Lower leg skin (tissue), 4 donors: ENCODE results near the gene PGAP3. TPM values are rescaled to one million over a fixed set of nuclear protein-coding genes. Genes with fewer than 3 reads are reported as not detected.

Experiments used
- DNase-seq, 2 donors: peaks; one replicate each; pipeline ENCODE4 v3.0.0-alpha.2; 2019; ENCODE audit warnings: low spot score in 2 of 2
- H3K4me3 ChIP-seq: fragments of 200-600 bp; sonication (generic); 2 replicates; pipeline ENCODE4 v1.5.1; 2017; ENCODE audit warnings: mild to moderate bottlenecking, low read depth; ENCODE audit not compliant: poor library complexity, severe bottlenecking
- CTCF ChIP-seq, 3 donors: fragments of 450-650 bp; IDR thresholded peaks; one replicate each; pipeline ENCODE4 v1.5.1; 2016; ENCODE audit warnings: antibody characterized with exemption in 3 of 3, mild to moderate bottlenecking in 3 of 3, moderate library complexity in 2 of 3
- POLR2A ChIP-seq, 2 donors: fragments of 450-650 bp; IDR thresholded peaks; one replicate each; pipeline ENCODE4 v1.6.1; 2016 to 2017; ENCODE audit warnings: antibody characterized with exemption in 2 of 2, mild to moderate bottlenecking in 1 of 2, moderate library complexity in 1 of 2
- WGBS, 2 donors: methylation state at CpG; one replicate each; pipeline ENCODE4 v1.1.5; 2018; 5-methylcytosine and 5-hydroxymethylcytosine counted together
- intact Hi-C: fragments of 100-400 bp; cut with DNase I; formaldehyde crosslinking; loops from one replicate; pipeline ENCODE4 v1.15.0; 2023; ENCODE audit warnings: low total_unique reads
- microRNA-seq, 2 donors: library from miRNA; unstranded; fragments of <30 nt; microRNA quantifications; one replicate each; pipeline ENCODE4, GENCODE V29; 2016; ENCODE audit warnings: borderline replicate concordance in 2 of 2, borderline number of aligned reads in 1 of 2
- total RNA-seq, 4 donors: library from RNA; depleted of rRNA; stranded (reverse); fragments of >200 nt; gene quantifications; one replicate each; pipeline ENCODE4 v1.1.0, GENCODE V29; 2016

The PGAP3 gene
- total RNA-seq, 4 donors from 2014 or later: 24.2 to 41.4 (median 28.8) TPM

GRCh38 chr17:39623356-39623950, 64.4 kb downstream of the PGAP3 start:
- 2 to 3% methylated on average over 12 to 15 of the region's 16 CpGs for WGBS, 2 donors
- DNase-seq: peak; percentile 88 to 97
- intact Hi-C loops: loop anchor here (5.0 kb wide), 1 partner anchor 129 kb away; no protein-coding TSS in a partner anchor
- no peak overlapping the region for H3K4me3 ChIP-seq
- TF ChIP-seq CTCF (IDR thresholded peaks at IDR 0.05) (peak in 2 of 3 donors; percentile 88 to 92), POLR2A (IDR thresholded peaks at IDR 0.05) (no peak)

- 52% methylated on average over 16 of the region's 16 CpGs for WGBS, 2 donors
- H3K4me3 ChIP-seq: no peak overlapping the region
Observed at GRCh38 chr17:39622380-39623006, 65.4 kb downstream of the PGAP3 start.

GRCh38 chr17:39621523-39622379, 66.1 kb downstream of the PGAP3 start:
- 10 to 12% methylated on average over 22 to 26 of the region's 26 CpGs for WGBS, 2 donors
- TF ChIP-seq POLR2A (IDR thresholded peaks at IDR 0.05) (no peak), CTCF (IDR thresholded peaks at IDR 0.05) (peak in 1 of 3 donors; percentile 97)
- H3K4me3 ChIP-seq: no peak overlapping the region
- intact Hi-C loops: loop anchor here (5.0 kb wide), 1 partner anchor 131 kb away; no protein-coding TSS in a partner anchor
- DNase-seq: peak; percentile 87 to 99

More at GRCh38 chr17:39622380-39623006, 65.4 kb downstream of the PGAP3 start:
- no peak for DNase-seq
- intact Hi-C loops: loop anchor here (5.0 kb wide), 1 partner anchor 130 kb away; no protein-coding TSS in a partner anchor
- TF ChIP-seq POLR2A (IDR thresholded peaks at IDR 0.05) (no peak), CTCF (IDR thresholded peaks at IDR 0.05) (no peak)

Small RNA genes lying within 50 kb of the gene (microRNA-seq; reads per million reads assigned to microRNA genes)
- 1.7 to 2.7 reads per million in 2 donors for gene MIR4728

Other genes with a start within 250 kb of the PGAP3 start
- 10 to 100 TPM; 20.8 to 38.3 (median 25.9) TPM for gene MED1, start 236.8 kb downstream of the PGAP3 start, total RNA-seq
- gene CDK12, start 226.6 kb downstream of the PGAP3 start, total RNA-seq: 10 to 100 TPM; 33.9 to 56.8 (median 46.5) TPM
- gene NEUROD2, start 80.1 kb downstream of the PGAP3 start, total RNA-seq: under 1 TPM in 2 of 4 donors, not detected in 2; 0.17 to 0.25 TPM
- gene PPP1R1B, start 61.1 kb downstream of the PGAP3 start, total RNA-seq: 100 to 1,000 TPM in 1 of 4 donors, 10 to 100 TPM in 3; 18.5 to 102 (median 51.8) TPM
- 10 to 100 TPM; 47.7 to 99.7 (median 65.7) TPM for gene STARD3, start 50.9 kb downstream of the PGAP3 start, total RNA-seq
- gene TCAP, start 22.7 kb downstream of the PGAP3 start, total RNA-seq: 1 to 10 TPM in 1 of 4 donors, under 1 TPM in 2, not detected in 1; 0.44 to 3.8 (median 0.62) TPM
- gene PNMT, start 19.6 kb downstream of the PGAP3 start, total RNA-seq: 1 to 10 TPM; 1.6 to 3.8 (median 1.9) TPM
- 100 to 1,000 TPM; 181 to 244 (median 191) TPM for gene ERBB2, start 12.0 kb upstream of the PGAP3 start, total RNA-seq
- 10 to 100 TPM; 42.8 to 82.0 (median 59.7) TPM for gene MIEN1, start 42.5 kb upstream of the PGAP3 start, total RNA-seq
- 100 to 1,000 TPM in 2 of 4 donors, 10 to 100 TPM in 2; 66.0 to 148 (median 97.4) TPM for gene GRB7, start 49.9 kb upstream of the PGAP3 start, total RNA-seq
- gene IKZF3, start 176.3 kb upstream of the PGAP3 start, total RNA-seq: 1 to 10 TPM in 1 of 4 donors, under 1 TPM in 3; 0.89 to 1.8 (median 0.97) TPM
- gene ZPBP2, start 180.1 kb upstream of the PGAP3 start, total RNA-seq: not detected
- gene GSDMB, start 230.6 kb upstream of the PGAP3 start, total RNA-seq: 10 to 100 TPM in 1 of 4 donors, 1 to 10 TPM in 3; 4.8 to 34.2 (median 7.7) TPM
- gene ORMDL3, start 239.5 kb upstream of the PGAP3 start, total RNA-seq: 10 to 100 TPM; 58.1 to 84.0 (median 70.0) TPM
- under 1 TPM in 1 of 4 donors, not detected in 3; 0.52 TPM for gene LRRC3C, start 239.7 kb upstream of the PGAP3 start, total RNA-seq